AG09319 (cell line): ENCODE measurements around the gene SND1.

Experiments
- DNase-seq: peaks from one replicate; pipeline ENCODE4 v3.0.0-alpha.2; 2010; ENCODE audit warnings: low read depth; ENCODE audit errors: extremely low read depth
- CTCF ChIP-seq: IDR thresholded peaks from 2 replicates; pipeline ENCODE4 v1.5.1; 2011; ENCODE audit warnings: low read depth, mild to moderate bottlenecking, inconsistent platforms, low read length, moderate library complexity

SND1 gene

GRCh38 chr7:127986581-127987521 is 334.9 kb downstream of the SND1 start:
- no peak for DNase-seq

GRCh38 chr7:127988751-127989150 is 336.8 kb downstream of the SND1 start:
- no peak for DNase-seq
- TF ChIP-seq CTCF: no peak

More at GRCh38 chr7:127986581-127987521, 334.9 kb downstream of the SND1 start:
- TF ChIP-seq CTCF: no peak

- DNase-seq: no peak
- TF ChIP-seq CTCF: no peak
Observed at GRCh38 chr7:127993317-127993716, 341.3 kb downstream of the SND1 start.

- no peak for TF ChIP-seq CTCF
- no peak for DNase-seq
Observed at GRCh38 chr7:127993987-127994386, 342.0 kb downstream of the SND1 start.

- TF ChIP-seq CTCF: no peak
- peak; percentile 15 for DNase-seq
Observed at GRCh38 chr7:127995156-127995880, 343.3 kb downstream of the SND1 start.

GRCh38 chr7:127995881-127996215 is 343.9 kb downstream of the SND1 start:
- no peak for TF ChIP-seq CTCF
- no peak for DNase-seq
